ENCODE measurements around the gene RGS14.
A peak's percentile ranks its signal among the peaks of the same experiment; 100 is the strongest.
"Not testable (repeated sequence)": the region's sequence is repeated elsewhere in the genome, so short reads cannot be mapped to it uniquely, and the experiment has no call there.

The RGS14 gene

DNA sequence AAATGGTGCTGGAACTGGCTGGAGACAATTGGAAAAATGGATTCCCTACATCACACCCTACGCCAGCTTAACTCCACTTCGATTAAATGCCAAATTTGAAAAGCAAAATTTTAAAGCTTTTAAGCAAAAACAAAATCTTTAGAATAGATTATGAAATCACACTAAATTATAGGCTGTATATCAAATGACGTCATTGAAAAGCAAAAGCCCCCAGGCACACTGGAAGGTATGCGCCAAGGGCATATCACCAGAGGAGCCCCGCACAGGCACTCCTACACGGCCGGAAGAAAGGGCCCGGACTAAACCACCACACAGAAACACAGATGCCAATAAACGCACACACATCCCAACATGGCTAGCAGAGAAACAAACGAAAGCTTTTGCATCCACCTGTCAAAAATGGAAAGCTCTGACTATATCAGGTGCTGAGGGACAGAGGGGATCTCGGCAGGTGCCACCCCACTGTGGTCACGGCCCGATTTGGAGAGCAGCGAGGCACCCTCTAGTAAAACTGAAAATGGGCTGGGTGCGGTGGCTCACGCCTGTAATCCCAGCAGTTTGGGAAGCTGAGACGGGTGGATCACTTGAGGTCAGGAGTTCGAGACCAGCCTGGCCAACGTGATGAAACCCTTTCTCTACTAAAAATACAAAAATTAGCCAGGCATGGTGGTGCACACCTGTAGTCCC lies 29.0 kb upstream of the RGS14 start:
- no peak for DNase-seq

DNA sequence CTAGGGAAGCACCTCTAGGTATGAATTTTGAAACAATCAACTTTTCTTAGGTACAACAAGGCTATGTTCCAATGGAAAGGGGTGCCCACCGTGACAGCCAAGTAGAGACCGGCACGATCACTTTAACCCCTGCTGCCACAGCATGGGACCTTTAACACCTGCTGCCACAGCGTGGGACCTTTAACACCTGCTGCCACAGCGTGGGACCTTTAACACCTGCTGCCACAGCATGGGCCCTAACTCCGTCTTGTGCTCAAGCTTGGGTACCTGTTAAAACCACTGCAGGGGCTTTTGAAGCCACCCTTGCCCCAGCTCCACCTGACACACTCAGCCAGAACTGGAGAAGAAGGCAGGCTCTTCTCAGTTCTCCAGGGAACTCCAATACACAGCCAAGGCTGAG lies 27.8 kb upstream of the RGS14 start:
- no peak for DNase-seq

DNA sequence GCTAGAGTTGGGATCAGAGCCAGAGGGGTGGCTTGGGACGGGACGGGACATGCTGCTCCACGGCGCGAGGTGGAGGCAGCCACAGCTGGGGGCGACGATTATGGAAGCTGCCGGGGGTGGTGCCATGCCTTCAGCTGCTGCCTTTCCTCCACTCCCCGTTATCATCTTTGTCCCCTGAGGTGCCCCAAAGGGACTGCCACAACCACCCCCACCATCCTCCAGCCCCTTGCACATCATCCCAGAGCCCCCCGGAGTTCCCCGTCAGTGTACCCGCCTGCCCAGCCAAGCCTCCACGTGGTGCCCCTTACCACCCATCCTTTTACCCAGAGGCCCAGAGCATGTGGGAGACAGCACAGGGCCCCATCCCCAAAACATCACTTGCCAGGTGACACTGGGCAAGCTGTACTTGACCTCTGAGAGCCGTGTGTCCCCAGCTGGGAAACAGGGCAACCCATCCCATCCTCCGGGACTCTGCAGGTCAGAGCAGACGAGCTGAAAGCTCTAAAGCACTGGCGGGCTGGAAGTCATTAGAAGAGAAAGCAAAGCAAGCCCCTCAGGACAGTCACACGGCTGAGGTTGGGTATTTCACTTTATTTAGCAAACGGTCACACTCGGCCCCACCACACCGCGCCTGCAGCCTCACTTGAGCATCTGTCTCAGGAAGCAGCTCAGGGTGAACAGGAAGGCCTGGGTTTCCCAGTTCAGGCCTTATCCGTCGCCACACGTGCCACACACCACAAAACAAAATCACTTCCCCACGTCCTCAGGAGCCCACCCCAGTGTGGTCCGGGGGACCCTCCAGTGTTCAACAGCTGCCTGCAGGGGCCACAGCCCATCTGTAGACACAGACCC lies 26.5 kb upstream of the RGS14 start:
- DNase-seq, result peak; percentile 73

DNA sequence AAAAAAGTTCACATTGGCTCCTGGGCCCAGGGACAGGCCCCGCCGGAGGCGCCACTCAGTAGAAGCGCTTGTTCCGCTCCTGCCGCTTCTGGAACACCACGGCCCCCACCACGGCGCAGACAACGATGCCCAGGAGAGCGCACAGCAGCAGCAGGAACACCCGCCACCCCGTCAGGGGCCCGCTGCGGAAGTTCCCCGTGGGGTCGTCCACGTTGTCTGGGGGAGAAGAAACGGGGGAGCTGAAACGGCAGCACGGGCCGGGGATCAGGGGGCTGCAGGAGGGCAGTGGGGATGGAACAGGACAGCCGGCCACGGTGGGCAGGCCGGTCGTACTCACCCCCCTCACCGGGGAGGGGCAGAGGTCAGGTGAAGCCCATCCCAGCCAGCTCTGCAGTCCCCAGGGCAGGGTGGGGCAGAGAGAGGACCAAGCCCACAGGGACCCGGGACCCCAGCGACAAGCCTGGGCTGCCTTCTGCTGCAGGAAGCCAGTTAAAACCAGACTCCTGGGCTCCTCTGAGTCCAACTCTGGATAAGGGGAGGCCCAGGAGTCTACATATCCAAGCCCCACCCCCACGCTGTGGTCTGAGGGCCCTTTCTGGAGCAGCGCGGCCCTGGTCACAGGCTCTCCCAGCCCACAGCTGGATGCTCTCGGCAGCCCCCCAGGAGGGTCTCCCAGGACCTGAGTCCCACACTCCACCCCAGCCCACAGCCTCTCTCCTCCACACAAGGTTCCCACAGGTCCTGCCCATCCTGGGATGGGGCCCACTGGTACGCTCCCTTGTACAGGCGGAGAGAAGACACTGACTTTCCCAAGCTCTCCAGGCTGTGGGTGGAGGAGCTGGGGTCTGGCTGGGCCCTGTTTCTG lies 25.5 kb upstream of the RGS14 start:
- no peak for DNase-seq

DNA sequence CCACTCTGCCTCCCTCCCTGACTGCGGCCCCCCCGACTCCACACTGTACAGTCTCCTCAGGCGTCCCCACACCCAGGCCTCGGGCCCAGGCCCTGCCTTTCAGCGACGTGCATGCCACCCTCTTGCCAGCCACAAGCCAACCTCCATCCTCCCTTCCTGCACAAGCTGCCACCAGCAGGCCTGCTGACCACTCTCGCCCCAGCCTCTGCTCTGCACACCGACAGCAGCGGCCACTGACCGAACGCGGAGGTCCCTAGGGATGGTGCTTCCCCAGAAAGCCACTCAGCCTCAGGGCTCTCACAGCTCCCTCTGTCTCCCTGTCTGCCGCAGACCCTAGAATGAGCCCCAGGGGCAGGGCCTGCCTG lies 24.8 kb upstream of the RGS14 start:
- DNase-seq, result no peak

DNA sequence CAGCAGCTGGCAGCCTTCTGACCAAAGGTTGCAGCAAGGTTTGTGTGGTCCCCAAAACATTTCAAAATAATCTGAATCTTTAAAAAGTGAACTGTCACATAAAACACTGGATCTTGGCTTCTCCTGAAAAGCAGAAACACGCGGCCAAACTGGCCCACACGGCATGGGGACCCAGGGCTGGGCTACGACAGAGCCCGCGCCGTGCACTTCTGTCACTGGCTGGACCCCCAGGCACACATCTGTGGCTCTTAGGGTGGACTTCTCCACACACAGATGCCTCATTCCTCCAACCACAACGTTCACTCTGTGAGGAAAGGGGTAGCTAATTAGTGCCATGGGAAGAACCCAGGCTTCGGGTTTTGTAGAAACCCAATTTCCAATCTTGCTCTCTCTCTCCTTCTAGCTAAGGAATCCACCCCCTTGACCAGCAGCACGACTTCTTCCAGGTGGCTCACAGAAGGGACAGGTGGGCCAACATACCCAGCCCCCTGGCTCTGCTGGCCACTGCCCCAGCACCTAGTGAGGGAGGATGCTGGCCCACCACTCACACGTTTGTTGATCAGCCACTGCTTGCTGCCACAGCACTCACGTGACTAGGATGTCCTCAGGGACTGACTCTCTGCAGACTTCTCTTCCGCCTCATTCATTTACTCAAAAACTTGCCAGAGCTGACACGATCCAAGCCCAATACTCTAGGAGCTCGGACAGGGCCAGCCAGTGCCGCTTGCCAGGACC lies 24.1 kb upstream of the RGS14 start:
- no peak for DNase-seq

DNA sequence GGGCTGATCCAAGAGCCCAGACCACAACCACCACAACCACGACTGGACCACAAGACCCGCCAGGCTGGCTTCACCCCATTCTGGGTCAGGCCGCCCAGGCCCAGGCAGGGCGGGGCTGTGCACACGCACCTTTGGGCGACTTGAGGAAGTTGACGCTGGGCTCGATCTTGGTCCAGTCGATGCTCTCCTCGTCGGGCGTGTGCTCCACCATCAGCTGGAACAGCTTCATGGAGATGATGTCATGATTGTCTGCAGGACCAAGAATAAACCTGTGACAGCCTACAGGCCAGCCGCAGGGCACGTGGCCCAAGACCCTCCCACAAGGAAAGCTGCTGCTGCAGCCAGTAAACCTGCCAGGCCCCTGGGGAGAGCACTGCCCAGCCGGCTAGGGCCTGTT lies 23.6 kb upstream of the RGS14 start:
- DNase-seq, result no peak

DNA sequence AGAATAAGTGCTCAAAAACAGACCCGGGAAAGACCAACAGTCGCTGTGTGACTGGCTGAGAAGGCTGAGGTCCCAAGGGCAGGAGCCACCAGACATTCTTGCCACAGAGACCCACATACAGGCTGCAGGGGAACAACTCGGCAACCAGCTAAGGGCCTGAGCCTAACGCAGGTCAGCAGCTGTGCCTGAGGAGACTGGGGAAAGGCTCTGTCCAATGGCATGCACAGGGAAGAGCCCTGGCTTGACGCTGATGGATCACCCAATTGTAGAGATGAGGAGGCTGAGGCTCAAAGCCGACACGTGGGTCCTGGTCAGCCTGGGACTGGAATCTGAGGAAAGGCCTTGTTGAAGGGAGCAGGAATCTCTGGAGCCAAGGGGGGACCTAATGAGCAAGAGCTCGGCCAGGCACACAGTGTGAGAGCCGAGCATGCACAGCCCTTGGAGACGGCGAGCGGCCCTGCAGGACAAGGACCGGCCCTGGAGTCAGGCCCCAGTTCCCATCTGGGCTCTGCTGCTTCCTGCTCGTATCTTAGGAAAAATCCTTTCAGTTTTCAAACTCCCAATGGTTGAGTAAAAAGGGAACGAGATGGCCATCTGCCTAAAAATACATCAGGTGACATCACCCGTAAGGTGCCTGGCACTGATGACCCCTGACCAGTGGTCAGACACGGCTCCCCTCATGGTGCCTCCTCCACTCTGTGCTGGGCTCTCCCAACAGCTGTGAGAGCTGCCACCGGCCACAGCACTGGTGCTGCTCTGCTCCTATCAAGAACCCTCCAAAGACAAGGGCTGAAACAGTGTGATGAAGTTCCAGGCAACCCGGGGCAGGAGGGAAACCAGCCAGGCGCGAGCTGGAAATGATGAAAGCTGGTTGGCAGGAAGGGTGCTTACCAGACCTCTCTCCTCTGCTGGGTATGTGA lies 22.7 kb upstream of the RGS14 start:
- no peak for DNase-seq

DNA sequence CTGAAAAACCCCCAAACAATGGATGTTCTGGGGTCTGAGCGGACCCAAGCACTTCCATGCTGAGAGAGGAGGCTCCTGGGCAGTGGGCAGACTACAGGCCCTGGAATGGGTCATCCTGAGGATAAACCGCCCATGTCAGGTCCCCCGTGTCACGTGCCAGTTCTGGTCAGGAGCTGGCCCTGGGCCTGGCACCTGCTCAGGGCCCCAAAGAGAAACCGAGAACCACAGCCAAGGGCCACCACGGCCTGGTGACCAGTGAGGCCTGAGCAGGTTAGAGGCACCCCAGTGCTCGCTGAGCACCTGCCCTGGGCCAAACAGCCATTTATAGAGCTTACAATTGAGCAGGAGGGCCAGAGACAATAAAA lies 22.0 kb upstream of the RGS14 start:
- no peak for DNase-seq

DNA sequence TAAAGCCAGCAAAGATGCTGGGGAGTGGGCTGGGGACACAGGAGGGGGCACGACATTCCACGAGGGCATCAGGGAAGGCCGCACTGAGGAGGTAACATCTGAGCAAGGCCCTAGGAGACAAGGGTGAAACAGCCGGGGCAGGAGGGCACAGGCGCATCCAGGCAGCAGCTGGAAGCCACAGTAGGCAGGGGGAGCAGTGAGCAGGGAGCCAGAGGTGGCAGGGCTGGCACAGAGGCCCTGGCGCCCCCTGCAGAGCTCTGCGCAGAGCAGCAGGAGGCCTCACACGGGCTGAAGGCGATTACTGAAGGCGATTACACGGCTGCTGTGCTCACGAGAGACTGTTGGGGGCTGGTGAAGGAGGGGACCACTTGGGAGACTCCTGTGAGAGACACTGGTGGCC lies 21.6 kb upstream of the RGS14 start:
- peak; percentile 54 for DNase-seq

DNA sequence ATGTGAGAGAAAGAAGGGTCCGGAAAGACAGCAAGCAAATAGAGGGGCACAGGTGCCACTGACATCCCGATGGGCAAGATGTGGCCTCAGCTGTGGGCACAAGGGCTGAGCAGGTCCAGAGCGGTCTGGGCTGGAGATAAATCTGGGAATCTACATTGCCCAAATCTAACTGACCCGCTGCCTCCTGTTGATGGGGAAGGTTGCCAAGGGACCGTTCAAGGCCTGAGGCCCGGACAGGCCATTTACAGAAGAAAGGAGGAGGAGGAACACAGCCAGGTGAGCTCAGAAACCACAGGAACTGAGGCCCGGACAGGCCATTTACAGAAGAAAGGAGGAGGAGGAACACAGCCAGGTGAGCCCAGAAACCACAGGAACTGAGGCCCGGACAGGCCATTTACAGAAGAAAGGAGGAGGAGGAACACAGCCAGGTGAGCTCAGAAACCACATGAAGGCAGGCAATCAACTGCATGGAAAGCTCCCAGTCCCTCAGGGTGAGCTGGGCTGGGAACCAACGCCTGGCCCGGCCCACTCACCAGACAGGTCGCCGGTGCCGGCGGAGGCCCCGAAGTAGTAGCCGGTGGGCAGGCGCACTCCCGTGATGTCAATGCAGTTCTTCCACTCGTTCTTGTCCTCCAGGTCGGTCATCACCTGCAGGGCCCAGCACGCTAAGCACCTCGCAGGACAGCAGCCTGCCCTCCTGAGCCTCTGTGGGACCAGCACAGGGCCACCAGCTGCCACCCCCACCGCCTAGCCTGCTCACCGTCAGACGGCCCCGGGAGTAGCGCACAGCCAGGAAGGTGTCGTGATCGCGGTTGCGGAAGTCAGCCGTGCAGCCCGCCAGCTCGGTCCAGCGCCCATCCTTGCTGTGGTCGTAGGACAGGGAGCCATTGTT lies 20.9 kb upstream of the RGS14 start:
- DNase-seq, result no peak

DNA sequence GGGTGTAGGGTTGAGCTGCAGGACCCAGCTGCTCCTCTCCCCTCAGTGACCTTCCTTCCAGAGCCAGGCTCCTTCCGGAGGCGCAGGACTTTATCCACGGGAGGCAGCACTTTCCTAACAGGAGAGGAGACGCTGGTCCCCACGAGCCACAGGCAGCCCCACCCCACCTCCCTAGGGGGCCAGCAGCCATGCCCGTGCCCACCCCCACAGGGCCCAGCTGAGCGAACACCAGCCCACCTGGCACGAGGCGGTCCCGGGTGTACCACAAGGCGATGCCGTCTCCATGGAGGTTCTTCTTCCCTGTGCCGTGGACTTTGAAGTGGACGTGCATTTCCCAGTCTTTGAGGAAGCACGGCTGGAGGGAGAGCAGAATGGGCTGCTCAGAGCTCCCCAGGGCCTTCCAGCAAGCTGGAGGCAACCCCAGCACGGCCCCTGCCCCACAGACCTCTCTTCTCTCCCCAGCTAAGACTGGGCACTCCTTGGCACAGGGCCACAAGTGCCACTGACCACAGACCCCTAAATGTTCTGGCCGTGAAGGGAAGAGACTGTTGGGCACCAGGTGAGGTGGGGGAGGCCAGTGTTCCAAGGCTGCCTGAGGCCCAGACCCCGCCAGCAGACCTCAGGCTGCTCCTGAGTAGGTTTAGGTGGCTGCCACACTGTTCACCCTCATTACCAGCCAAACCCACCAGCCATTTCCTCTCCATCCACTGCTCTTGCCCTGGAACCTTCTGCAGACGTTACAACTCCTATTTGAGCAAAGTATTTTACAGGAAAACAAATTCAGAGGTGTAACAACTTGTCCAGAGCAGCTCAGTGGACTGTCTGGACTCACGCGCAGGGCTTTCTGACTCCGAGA lies 19.2 kb upstream of the RGS14 start:
- DNase-seq, result no peak

DNA sequence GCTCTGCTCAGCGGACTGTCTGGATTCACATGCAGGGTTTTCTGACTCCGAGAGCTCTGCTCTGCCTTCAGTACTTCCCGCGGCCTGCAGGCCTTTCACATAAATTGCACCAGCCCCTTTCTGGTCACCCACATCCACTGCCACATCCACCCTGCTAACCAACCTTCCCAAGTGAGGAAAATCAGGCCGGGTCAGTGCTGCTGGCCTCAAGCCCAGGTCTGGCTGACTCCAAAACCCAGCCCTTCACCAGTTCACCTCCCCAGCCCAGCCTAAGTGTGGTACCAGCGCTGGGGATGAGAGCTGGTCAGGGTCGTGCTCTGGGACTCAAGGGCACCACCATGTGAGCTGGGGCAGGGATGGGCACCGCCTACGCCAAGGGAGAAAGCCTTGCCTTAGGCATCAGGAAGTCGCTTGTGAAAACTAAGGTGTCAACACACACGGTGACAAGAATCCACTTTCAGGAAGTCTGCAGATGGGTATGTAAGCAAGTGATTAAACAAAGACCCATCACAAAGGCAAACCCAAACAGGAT lies 18.6 kb upstream of the RGS14 start:
- DNase-seq, result no peak

DNA sequence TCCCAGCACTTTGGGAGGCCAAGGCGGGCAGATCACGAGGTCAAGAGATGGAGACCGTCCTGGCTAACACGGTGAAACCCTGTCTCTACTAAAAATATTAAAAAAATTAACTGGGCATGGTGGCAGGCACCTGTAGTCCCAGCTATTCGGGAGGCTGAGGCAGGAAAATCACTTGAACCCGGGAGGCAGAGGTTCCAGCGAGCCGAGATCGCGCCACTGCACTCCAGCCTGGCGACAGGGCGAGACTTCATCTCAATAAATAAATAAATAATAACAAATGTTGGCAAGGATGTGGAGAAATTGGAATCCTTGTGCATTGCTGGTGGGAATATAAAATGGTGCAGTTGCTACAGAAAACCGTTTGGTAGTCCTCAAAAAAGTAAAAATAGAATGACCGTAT lies 14.7 kb upstream of the RGS14 start:
- not testable (repeated sequence) for DNase-seq

DNA sequence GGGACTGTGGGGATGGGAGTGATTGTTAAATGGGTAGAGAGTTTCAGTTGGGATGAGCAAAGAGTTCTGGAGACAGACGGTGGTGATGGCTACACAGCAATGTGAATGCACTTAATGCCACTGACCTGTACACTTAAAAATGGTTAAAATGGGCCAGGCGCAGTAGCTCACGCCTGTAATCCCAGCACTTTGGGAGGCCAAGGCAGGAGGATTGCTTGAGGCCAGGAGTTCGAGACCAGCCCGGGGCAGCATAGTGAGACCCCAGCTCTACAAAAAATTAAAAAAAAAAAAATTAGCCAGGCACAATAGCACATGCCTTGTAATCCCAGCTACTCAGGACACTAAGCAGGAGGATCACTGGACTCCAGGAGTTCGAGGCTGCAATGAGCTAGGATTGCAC lies 13.9 kb upstream of the RGS14 start:
- no peak for DNase-seq

DNA sequence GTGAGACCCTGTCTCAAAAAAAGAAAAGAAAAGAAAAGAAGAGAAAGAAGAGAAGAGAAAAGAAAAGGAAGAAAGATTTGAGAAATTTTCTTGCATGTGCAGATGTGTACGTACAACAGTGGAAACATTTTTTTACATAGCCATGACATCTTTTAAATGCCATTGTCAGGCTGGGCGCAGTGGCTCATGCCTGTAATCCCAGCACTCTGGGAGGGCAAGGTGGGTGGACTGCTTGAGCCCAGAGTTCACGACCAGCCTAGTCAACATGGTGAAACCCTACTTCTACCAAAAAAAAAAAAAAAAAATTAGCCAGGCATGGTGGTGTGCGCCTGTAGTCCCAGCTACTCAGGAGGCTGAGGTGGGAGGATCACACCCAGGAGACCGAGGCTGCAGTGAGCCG lies 12.8 kb upstream of the RGS14 start:
- DNase-seq, result no peak

DNA sequence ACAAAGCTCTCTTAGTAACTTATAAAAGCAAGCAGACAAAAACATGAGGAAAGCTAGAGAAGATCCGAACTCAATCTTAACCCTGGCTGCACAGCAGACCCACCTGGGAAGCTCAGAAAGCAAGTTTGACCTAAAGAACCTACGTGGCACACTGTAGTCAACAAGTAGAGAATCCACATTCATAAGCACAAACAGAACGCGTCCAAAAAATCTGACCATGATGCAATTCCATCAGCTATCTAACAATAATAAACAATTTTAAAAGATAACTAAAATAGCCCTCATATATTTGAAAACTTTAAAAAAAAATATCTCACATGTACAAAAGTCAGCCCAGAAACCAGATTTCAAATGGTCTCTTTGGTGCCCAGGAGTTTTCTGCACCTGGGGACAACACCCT lies 10.9 kb upstream of the RGS14 start:
- no peak for DNase-seq

DNA sequence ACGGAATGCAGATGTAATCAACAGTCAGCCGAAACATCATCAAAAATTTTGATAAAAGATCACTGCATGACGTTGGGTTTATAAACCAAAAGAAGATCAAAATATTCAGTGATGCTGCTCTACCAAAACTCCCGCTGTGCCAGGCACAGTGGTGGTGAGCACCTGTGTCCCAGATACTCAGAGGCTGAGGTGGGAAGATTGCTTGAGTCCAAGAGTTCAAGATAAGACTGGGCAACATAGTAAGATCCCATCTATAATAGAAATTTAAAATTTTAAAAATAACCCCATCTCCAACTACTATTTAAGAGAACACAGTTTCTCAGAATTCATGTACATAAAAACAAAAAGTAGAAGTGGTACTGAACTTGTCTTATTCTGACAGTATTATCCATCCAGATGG lies 10.0 kb upstream of the RGS14 start:
- no peak for DNase-seq

DNA sequence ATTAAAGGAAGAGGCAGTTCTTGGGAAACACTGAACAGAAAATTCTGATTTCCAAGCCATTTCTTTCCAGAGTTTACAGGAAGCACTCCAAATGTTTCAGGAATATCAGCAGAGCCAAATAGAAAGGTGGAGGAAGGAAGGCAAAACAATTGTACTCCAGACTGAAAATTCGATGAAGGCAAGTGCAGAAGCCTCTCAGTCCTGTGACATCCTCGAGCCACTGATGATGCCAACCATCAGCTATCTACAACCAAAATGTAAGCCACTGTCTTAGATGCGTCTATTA lies 8.4 kb upstream of the RGS14 start:
- DNase-seq, result no peak

DNA sequence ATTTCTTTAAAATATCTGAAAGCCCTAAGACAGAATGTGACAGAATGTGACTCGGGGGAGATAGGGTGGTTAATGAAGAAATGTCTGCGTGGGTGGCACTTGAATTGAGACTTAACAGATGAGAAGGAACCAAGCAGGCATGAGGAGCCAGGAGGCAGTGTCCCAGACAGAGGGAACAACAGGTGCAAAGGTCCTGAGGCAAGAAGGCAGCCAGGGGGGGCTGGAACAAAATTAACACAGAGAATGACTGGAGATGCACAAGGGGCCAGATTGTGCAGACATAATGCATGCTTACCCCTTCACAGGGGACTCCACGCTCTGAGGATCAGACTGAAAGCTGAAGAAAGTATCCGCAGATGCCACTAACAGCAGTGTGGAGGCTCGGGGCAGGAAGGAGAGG lies 8.0 kb upstream of the RGS14 start:
- DNase-seq, result no peak

Data from GDM1 (cell line).